Esophagus squamous epithelium (tissue), 5 donors: Measurements from ENCODE around the gene HIBCH. TPM values are rescaled to one million over a fixed set of nuclear protein-coding genes. Genes with fewer than 3 reads are reported as not detected.
"Not testable (repeated sequence)": the region's sequence is repeated elsewhere in the genome, so short reads cannot be mapped to it uniquely, and the experiment has no call there.

Experiments
- DNase-seq: peaks from one replicate; lab custom pipeline; 2025; lab: John Stamatoyannopoulos, UW
- H3K27ac ChIP-seq, 4 donors: fragments of 200-600 bp; sonication (generic); one replicate each; pipeline ENCODE4 v1.5.1; 2016 to 2019; ENCODE audit warnings: mild to moderate bottlenecking in 1 of 4
- H3K27me3 ChIP-seq, 4 donors: fragments of 200-600 bp; sonication (generic); 1 replicate in 3 of 4; 2 replicates in 1 of 4; pipeline versions ENCODE4 v1.5.1 to v1.6.0; 2017 to 2021; ENCODE audit warnings: antibody characterized with exemption in 1 of 4
- H3K36me3 ChIP-seq, 3 donors: fragments of 200-600 bp; sonication (generic); one replicate each; pipeline ENCODE4 v1.5.1; 2016 to 2019
- H3K4me1 ChIP-seq, 3 donors: fragments of 200-600 bp; sonication (generic); one replicate each; pipeline ENCODE4 v1.5.1; 2017 to 2019
- H3K4me3 ChIP-seq, 4 donors: fragments of 200-600 bp; sonication (generic); 1 replicate in 3 of 4; 2 replicates in 1 of 4; pipeline ENCODE4 v1.5.1; 2016 to 2019; ENCODE audit warnings: mild to moderate bottlenecking in 2 of 4, moderate library complexity in 1 of 4
- H3K9me3 ChIP-seq, 3 donors: fragments of 200-600 bp; sonication (generic); one replicate each; pipeline ENCODE4 v1.5.1; 2016 to 2019
- POLR2A ChIP-seq, 4 donors: fragments of 450-650 bp; IDR thresholded peaks; one replicate each; pipeline ENCODE4 v1.6.1; 2017; ENCODE audit warnings: antibody characterized with exemption in 4 of 4, mild to moderate bottlenecking in 4 of 4, moderate library complexity in 3 of 4
- WGBS, 2 donors: methylation state at CpG; one replicate each; pipeline ENCODE4 v1.1.5; 2018; 5-methylcytosine and 5-hydroxymethylcytosine counted together
- intact Hi-C: fragments of 100-400 bp; cut with DNase I; formaldehyde crosslinking; loops from one replicate; pipeline ENCODE4 v1.15.0; 2022
- total RNA-seq, 4 donors: library from RNA; depleted of rRNA; stranded (reverse); fragments of >200 nt; gene quantifications; one replicate each; pipeline ENCODE4 v1.1.0, GENCODE V29; 2016
- TF ChIP-seq, protein P1 (sequence below), 6 experiments: fragments of 450-650 bp in 4 of 6; fragments of 200-600 bp in 2 of 6; sonication (generic) in 2 of 6; IDR thresholded peaks; one replicate each; pipeline ENCODE4 v1.5.1; 2016 to 2019; ENCODE audit warnings: antibody characterized with exemption in 6 of 6, mild to moderate bottlenecking in 4 of 6, moderate library complexity in 4 of 6
- donor health status: DM: yes; HTN: yes; CAD: no.

Gene HIBCH
- total RNA-seq, 4 donors from 2014 or later: 20.9 to 31.5 (median 29.9) TPM

DNA sequence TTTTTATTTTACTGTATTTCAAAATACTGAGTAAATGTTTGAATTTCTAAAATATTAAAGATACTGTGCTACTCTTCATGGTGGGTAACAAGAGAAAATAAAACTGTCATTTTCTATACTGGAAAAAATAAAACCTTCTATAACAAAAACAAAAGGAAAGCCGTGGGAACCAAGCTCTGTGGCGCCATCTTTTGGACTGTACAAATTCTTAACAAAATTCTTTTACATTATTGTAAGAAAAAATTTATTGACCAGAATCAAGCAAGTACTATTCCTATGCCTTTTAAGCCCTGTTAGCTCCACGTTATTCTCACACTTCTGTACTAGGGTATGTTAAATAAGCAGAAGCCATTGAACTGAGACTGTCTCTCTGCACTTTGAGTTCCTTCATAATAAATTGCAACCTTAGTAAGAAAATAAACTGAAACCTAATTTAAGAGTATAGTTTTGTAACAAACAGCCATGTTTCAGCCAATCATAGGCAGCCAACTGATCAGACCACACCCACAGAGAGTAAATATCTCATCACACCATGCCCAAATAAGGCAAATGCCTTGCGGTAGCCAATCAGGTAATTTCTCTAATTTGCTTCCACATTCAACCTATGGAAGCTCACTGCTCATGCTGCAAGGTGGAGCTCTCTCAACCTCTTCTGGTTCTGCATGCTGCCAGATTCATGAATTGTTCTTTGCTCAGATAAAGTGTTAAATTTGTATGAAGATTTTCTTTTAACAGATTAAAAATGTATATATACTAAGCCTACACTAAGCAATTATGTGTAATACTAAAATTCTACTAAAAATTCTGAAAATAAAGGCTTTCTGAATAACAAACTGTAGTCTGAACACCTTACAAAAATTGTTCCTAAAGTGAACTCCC is 42.2 kb downstream of the HIBCH start:
- TF ChIP-seq, protein P1, sequence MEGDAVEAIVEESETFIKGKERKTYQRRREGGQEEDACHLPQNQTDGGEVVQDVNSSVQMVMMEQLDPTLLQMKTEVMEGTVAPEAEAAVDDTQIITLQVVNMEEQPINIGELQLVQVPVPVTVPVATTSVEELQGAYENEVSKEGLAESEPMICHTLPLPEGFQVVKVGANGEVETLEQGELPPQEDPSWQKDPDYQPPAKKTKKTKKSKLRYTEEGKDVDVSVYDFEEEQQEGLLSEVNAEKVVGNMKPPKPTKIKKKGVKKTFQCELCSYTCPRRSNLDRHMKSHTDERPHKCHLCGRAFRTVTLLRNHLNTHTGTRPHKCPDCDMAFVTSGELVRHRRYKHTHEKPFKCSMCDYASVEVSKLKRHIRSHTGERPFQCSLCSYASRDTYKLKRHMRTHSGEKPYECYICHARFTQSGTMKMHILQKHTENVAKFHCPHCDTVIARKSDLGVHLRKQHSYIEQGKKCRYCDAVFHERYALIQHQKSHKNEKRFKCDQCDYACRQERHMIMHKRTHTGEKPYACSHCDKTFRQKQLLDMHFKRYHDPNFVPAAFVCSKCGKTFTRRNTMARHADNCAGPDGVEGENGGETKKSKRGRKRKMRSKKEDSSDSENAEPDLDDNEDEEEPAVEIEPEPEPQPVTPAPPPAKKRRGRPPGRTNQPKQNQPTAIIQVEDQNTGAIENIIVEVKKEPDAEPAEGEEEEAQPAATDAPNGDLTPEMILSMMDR (IDR thresholded peaks at IDR 0.05): peak in 5 of 6 experiments; percentile 22 to 49 (median 22)
- no peak for TF ChIP-seq POLR2A (IDR thresholded peaks at IDR 0.05)
- no peak overlapping the region for H3K27ac ChIP-seq
- H3K27me3 ChIP-seq: no peaks in the 10 kb centered on the region
- intact Hi-C loops: no loop called here
- no peak overlapping the region for H3K4me3 ChIP-seq
- peaks cover 0 to 26% (median 6%) of the 10 kb centered on the region in 3 donors for H3K4me1 ChIP-seq
- no peaks in the 10 kb centered on the region for H3K9me3 ChIP-seq
- peaks cover 0 to 45% (median 0%) of the 10 kb centered on the region in 3 donors for H3K36me3 ChIP-seq
- no peak for DNase-seq
- WGBS, 2 donors: 55 to 57% methylated on average over 4 of the region's 4 CpGs

DNA sequence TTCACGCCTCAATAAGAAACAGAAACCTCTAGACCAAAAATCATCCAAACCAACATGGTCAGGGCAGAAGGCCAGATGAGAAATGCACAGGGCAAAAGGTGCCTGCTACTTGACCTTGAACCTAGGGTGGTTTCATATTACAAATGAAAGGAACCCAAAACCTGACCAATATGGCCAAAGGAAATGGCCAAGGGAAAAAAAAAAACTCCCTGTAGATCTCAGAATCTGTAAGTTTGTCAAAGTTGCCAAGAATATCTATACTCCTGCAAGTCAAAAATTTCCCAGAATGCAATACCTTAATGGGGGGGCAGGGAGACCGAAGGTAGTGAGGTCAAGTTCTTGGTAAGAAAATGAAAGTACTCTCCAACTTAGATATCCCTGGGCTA is 47.2 kb downstream of the HIBCH start:
- no peaks in the 10 kb centered on the region for H3K4me1 ChIP-seq
- TF ChIP-seq, protein P1 (IDR thresholded peaks at IDR 0.05): no peak
- no peak for TF ChIP-seq POLR2A (IDR thresholded peaks at IDR 0.05)
- DNase-seq: no peak
- no peak overlapping the region for H3K27ac ChIP-seq
- intact Hi-C loops: no loop called here
- no peaks in the 10 kb centered on the region for H3K9me3 ChIP-seq
- H3K4me3 ChIP-seq: no peak overlapping the region
- no peaks in the 10 kb centered on the region for H3K27me3 ChIP-seq
- H3K36me3 ChIP-seq: peaks cover 0 to 27% (median 0%) of the 10 kb centered on the region in 3 donors
- WGBS, 2 donors: 89 to 90% methylated on average over 2 of the region's 2 CpGs

DNA sequence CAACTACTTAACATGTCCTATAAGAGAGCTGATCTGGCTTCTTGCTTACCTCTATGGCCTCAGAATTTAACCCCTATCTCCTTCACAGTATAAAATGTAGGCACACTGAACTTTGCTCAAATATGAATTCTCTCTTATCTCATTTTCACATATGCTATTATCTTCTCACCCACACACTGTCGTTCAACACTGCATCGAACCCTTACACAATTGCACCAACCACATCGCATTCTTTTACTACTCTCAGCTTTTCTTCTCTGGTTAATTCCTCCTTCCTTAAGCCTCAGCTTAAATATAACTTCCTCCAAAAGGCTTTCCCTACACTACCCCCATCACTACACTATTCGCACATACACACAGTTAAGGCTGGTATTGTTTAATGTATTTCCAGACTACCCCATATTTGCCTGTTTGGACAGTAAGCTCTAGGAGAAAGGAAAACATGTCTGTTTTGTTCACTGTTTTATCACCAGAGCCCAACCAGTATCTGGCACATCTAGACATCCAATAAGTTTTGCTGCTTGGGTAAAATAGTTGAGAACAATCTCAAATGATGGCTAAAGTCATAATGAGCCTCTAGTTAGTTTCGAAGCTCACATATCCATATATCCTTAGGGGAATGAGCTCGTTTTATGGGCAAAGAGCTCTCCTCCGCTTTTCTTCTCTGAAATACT is 47.7 kb downstream of the HIBCH start:
- no peak for DNase-seq
- Histone ChIP-seq H3K4me1 (no peaks in the 10 kb centered on the region), H3K36me3 (peaks cover 0 to 32% (median 0%) of the 10 kb centered on the region in 3 donors), H3K27ac (no peak overlapping the region), H3K4me3 (no peak overlapping the region), H3K27me3 (no peaks in the 10 kb centered on the region), H3K9me3 (no peaks in the 10 kb centered on the region)
- intact Hi-C loops: no loop called here
- TF ChIP-seq POLR2A (IDR thresholded peaks at IDR 0.05): no peak
- 84 to 90% methylated on average over 7 of the region's 7 CpGs for WGBS, 2 donors

DNA sequence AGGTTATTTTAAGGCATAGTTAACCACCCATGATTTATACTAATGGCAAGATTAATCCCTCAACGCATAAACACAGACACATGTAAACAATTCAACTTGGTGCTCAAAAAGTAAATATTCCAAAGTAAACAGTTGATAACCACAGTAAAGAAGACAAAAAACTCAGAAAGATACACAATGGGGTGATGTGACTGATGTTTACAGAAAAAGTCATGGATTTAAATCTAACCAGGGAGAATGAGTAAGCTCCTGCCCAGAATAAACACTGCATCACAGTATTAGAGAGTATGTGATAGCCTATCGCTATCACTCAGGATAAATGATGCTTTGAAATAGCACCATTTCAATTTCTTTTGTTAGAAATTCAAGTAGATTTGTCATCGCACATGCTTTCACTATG is 49.3 kb downstream of the HIBCH start:
- Histone ChIP-seq H3K27ac (no peak overlapping the region), H3K4me1 (no peaks in the 10 kb centered on the region), H3K27me3 (no peaks in the 10 kb centered on the region), H3K4me3 (no peak overlapping the region), H3K9me3 (no peaks in the 10 kb centered on the region), H3K36me3 (peaks cover 0 to 31% (median 0%) of the 10 kb centered on the region in 3 donors)
- DNase-seq: no peak
- intact Hi-C loops: no loop called here
- 80 to 88% methylated on average over 3 of the region's 3 CpGs for whole genome bisulfite sequencing, 2 donors
- no peak for TF ChIP-seq POLR2A (IDR thresholded peaks at IDR 0.05)
- TF ChIP-seq, protein P1 (IDR thresholded peaks at IDR 0.05): no peak

DNA sequence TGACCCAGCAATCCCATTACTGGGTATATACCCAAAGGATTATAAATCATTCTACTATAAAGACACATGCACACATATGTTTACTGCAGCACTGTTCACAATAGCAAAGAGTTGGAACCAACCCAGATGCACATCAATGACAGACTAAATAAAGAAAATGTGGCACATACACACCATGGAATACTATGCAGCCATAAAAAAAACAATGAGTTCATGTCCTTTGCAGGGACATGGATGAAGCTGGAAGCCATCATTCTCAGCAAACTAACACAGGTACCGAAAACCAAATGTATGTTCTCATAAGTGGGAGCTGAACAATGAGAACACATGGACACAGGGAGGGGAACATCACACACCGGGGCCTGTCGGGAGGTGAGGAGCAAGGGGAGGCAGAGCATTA is 49.9 kb downstream of the HIBCH start:
- DNase-seq, H3K4me1 ChIP-seq, H3K27me3 ChIP-seq, H3K9me3 ChIP-seq, intact Hi-C loops, H3K27ac ChIP-seq, H3K4me3 ChIP-seq: not testable (repeated sequence)
- 81 to 83% methylated on average over 3 of the region's 3 CpGs for WGBS, 2 donors
- H3K36me3 ChIP-seq: peaks cover 0 to 26% (median 0%) of the 10 kb centered on the region in 3 donors

DNA sequence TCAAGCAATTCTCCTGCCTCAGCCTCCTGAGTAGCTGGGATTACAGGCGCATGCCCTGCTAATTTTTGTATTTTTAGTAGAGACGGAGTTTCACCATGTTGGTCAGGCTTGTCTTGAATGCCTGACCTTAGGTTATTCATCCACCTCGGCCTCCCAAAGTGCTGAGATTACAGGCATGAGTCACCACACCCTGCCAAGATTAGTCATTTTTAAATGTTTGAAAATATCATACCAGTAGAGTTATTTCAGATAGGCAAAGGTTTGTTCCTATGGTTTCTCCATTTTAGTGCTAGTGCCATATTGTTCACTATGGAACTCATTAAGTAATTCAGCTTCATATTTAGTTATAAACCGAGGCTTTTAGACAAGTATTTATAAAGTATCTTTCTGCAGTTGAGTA is 52.3 kb downstream of the HIBCH start:
- intact Hi-C loops: no loop called here
- Histone ChIP-seq H3K36me3 (peaks cover 0 to 15% (median 0%) of the 10 kb centered on the region in 3 donors), H3K27me3 (no peaks in the 10 kb centered on the region), H3K4me1 (no peaks in the 10 kb centered on the region), H3K27ac (no peak overlapping the region), H3K4me3 (no peak overlapping the region), H3K9me3 (no peaks in the 10 kb centered on the region)
- DNase-seq: no peak
- WGBS, 2 donors: 64 to 74% methylated on average over 4 of the region's 4 CpGs
- TF ChIP-seq, protein P1 (IDR thresholded peaks at IDR 0.05): no peak
- no peak for TF ChIP-seq POLR2A (IDR thresholded peaks at IDR 0.05)
